ENCODE data around the gene NYNRIN.
"Not testable (repeated sequence)": the region's sequence is repeated elsewhere in the genome, so short reads cannot be mapped to it uniquely, and the experiment has no call there.

Gene NYNRIN

DNA sequence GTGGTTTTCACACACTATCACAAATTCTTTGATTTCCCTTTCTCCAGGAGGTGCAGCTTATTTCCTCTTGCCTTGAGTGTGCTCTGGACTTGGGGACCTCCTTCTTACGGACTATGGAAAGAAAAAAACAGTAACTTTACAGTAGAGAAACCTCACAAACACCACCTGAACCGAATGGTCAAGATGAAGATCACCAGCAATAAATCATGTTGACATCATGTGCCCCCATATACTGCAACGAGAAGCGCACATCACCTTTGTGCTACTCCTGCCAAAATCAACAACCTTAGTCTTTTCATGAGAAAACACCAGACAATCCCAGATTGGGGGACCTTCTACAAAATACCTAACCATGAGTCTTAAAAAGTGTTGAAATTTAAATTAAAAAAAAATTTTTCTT is 13.3 kb upstream of the NYNRIN start:
- Histone ChIP-seq H3K27me3 (peaks cover 0 to 6% of the 10 kb centered on the region in 2 donors), H3K4me1 (no peaks in the 10 kb centered on the region), H3K4me3 (no peak overlapping the region), H3K36me3 (no peaks in the 10 kb centered on the region), H3K9me3 (no peaks in the 10 kb centered on the region), H3K27ac (no peak overlapping the region)
- TF ChIP-seq, protein P1, sequence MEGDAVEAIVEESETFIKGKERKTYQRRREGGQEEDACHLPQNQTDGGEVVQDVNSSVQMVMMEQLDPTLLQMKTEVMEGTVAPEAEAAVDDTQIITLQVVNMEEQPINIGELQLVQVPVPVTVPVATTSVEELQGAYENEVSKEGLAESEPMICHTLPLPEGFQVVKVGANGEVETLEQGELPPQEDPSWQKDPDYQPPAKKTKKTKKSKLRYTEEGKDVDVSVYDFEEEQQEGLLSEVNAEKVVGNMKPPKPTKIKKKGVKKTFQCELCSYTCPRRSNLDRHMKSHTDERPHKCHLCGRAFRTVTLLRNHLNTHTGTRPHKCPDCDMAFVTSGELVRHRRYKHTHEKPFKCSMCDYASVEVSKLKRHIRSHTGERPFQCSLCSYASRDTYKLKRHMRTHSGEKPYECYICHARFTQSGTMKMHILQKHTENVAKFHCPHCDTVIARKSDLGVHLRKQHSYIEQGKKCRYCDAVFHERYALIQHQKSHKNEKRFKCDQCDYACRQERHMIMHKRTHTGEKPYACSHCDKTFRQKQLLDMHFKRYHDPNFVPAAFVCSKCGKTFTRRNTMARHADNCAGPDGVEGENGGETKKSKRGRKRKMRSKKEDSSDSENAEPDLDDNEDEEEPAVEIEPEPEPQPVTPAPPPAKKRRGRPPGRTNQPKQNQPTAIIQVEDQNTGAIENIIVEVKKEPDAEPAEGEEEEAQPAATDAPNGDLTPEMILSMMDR (IDR thresholded peaks at IDR 0.05): no peak
- intact Hi-C loops (cut with DNase I; ENCODE audit: low total_unique reads): no loop called here
- no peak for DNase-seq

DNA sequence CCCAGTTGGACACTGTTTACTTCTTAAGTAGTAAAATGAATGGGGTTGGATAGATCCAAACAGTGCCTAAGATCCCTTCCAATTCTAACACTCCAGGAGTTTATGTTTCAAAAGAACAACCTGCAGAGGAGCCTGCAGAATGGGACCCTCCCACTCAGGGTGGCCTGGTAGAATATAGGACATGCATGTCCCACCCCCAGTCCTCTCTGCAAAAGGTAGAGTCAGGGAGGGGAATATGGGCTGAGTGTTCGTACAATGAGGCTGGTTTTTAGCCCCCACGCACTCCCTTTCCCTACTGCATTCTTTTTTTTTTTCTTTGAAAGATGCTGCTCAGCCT is 11.8 kb upstream of the NYNRIN start:
- DNase-seq: no peak
- Histone ChIP-seq H3K27ac (no peak overlapping the region), H3K36me3 (no peaks in the 10 kb centered on the region), H3K4me3 (no peak overlapping the region), H3K9me3 (no peaks in the 10 kb centered on the region), H3K27me3 (peaks cover 0 to 18% of the 10 kb centered on the region in 2 donors), H3K4me1 (no peaks in the 10 kb centered on the region)
- intact Hi-C loops (cut with DNase I; ENCODE audit: low total_unique reads): no loop called here
- TF ChIP-seq, protein P1 (IDR thresholded peaks at IDR 0.05): no peak

DNA sequence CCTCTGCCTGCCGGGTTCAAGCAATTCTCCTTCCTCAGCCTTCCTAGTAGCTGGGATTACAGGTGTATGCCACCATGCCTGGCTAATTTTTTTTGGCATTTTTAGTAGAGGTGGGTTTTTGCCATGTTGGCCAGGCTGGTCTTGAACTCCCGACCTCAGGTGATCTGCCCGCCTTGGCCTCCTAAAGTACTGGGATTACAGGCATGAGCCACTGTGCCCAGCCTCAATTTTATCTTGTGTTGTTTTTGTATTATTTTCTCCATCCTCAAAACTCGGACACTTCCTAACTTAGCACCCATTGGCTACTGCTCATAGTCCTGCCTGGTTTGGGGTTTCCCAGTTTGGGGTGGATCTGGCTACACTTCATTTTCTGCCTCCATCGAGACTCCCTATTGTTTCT is 11.2 kb upstream of the NYNRIN start:
- intact Hi-C loops (cut with DNase I; ENCODE audit: low total_unique reads); H3K4me1 ChIP-seq; H3K9me3 ChIP-seq; DNase-seq; H3K36me3 ChIP-seq; H3K4me3 ChIP-seq; H3K27ac ChIP-seq: not testable (repeated sequence)
- peaks cover 0 to 20% of the 10 kb centered on the region in 2 donors for H3K27me3 ChIP-seq

DNA sequence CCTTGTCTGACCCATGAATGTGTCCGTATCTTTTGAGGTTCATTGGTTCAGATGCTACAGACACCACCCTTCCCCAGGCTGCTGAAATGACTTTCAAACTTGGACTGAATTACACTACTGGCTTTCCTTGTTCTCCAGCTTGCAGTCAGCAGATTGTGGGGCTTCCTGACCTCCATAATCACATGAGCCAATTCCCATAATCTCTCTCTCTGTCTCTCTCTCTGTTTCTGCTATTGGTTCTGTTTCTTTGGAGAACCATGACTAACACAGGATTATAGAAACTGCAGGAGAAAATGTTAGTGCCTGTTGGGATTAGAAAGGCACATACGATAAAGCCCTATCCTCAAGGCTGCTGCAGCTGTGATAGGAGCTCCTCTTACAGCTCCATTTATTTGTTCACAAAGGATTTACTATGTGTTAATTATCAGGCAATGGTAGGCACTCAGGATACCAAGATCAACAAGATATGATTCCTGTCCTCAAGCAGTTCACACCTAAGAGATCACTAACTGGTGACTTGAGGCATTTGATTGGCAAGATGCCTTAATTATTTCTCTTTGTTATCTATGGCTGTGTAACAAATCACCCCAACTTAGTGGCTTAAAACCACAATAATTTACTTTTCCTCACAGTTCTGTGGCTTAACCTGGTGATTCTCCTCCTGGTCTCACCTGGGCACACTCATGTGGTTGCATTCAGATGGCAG is 10.2 kb upstream of the NYNRIN start:
- intact Hi-C loops (cut with DNase I; ENCODE audit: low total_unique reads): no loop called here
- Histone ChIP-seq H3K27me3 (peaks cover 0 to 18% of the 10 kb centered on the region in 2 donors), H3K27ac (no peak overlapping the region), H3K4me1 (peaks cover 0 to 3% (median 0%) of the 10 kb centered on the region in 4 donors), H3K36me3 (no peaks in the 10 kb centered on the region), H3K4me3 (no peak overlapping the region), H3K9me3 (no peaks in the 10 kb centered on the region)
- TF ChIP-seq, protein P1 (IDR thresholded peaks at IDR 0.05): no peak
- no peak for DNase-seq

DNA sequence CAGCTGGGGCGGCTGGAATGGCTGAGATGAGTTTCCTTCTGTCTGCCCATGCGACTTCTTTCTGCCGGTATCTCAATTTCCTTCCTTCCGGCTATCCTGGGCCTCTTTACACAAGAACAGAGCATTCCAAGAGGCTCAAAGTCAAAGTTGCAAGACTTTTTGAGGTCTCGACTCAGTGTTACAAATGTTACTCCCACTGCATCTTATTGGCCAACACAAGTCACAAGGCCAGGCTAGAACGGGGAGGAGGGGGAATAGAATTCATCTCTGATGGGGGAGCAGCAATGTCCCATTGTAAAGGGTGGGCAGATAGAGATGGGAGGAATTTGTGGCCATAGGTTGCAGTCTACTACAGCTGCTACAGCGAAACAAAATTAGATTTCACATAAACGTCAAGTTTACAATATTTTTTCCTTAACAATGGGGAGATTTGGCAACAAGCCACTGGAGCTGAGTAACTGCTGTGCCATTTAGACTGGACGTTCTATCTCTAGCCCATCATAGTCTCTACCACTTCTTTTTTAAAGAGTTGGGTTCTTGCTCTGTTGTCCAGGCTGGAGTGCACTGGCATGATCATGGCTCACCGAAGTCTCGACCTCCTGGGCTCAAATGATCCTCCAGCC is 9.5 kb upstream of the NYNRIN start:
- intact Hi-C loops (cut with DNase I; ENCODE audit: low total_unique reads): no loop called here
- no peak for DNase-seq
- TF ChIP-seq, protein P1 (IDR thresholded peaks at IDR 0.05): no peak
- Histone ChIP-seq H3K27me3 (peaks cover 0 to 18% of the 10 kb centered on the region in 2 donors), H3K36me3 (no peaks in the 10 kb centered on the region), H3K9me3 (no peaks in the 10 kb centered on the region), H3K4me3 (no peak overlapping the region), H3K27ac (no peak overlapping the region), H3K4me1 (peaks cover 0 to 3% (median 0%) of the 10 kb centered on the region in 4 donors)

DNA sequence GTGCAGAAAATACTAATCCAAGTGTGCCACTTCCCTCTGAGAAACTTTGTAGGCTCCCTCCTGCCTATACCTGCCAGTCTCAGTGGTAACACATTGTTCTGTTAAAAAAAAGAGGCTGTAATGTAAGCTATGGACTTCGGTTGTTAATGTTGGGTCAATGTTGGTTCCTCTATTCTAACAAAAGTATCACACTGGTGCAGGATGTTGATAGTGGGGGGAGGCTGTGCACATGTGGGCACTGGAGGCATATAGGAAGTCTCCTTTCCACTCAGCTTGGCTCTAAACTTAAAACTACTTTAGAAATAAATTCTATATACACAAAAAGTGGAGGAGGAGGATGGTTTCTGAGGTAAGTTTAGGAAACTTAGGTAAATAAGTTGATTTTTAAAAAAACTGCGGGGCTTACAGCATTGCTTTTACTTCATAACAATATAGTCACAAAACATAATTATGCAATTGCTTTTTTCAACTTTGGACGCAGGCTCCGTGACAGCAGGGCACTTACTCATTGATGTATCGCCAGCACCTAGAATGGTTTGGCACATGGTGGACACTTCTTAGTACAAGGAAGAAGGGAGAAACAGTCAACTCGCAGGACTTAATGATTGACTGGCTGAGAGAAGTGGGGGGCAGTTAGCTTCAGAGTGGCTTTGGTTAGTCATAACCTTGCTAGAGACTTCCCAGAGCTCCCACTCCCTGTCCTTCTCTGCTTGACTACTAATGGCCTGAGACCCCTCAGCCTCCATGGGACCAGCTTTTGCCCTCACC is 7.9 kb upstream of the NYNRIN start:
- DNase-seq: no peak
- TF ChIP-seq, protein P1 (IDR thresholded peaks at IDR 0.05): no peak
- H3K27ac ChIP-seq: no peak overlapping the region

More for the DNA sequence above, 7.9 kb upstream of the NYNRIN start:
- intact Hi-C loops (cut with DNase I; ENCODE audit: low total_unique reads): no loop called here
- Histone ChIP-seq H3K27me3 (peaks cover 0 to 18% of the 10 kb centered on the region in 2 donors), H3K9me3 (no peaks in the 10 kb centered on the region), H3K36me3 (no peaks in the 10 kb centered on the region), H3K4me3 (no peak overlapping the region), H3K4me1 (peaks cover 0 to 3% (median 0%) of the 10 kb centered on the region in 4 donors)

Data from tibial artery (tissue), 4 donors.